ENCODE data around the gene CLSTN2. TPM values are rescaled to one million over a fixed set of nuclear protein-coding genes. Genes with fewer than 3 reads are reported as not detected.

Gene CLSTN2
- total and polyA plus RNA-seq, 2 experiments from 2014 or later: 23.0 to 27.0 TPM

- Histone ChIP-seq H3K27ac (no peak overlapping the region), H2AFZ (no peak overlapping the region), H3K27me3 (no peaks in the 10 kb centered on the region), H3K9me2 (replicated peaks; ENCODE audit: insufficient read depth) (no peaks in the 10 kb centered on the region), H4K20me1 (ENCODE audit: insufficient read depth, poor library complexity, severe bottlenecking) (no peaks in the 10 kb centered on the region), H3K36me3 (replicated peaks; ENCODE audit: insufficient read depth, low read depth) (no peaks in the 10 kb centered on the region), H3K4me1 (ENCODE audit: insufficient read depth) (no peaks in the 10 kb centered on the region), H3K4me2 (no peak overlapping the region), H3K79me2 (no peaks in the 10 kb centered on the region), H3K4me3 (no peak overlapping the region), H3K9me3 (ENCODE audit: low read depth) (no peaks in the 10 kb centered on the region)
- no peak for DNase-seq (ENCODE audit: low spot score)
- TF ChIP-seq EZH2phosphoT487 (IDR thresholded peaks at IDR 0.05; ENCODE audit: low read depth, severe bottlenecking, unreplicated experiment): no peak
- TF ChIP-seq CTCF (IDR thresholded peaks at IDR 0.05; ENCODE audit: poor library complexity): no peak
- TF ChIP-seq EZH2 (IDR thresholded peaks at IDR 0.05; ENCODE audit: borderline replicate concordance): no peak
- WGBS (ENCODE audit: low lambda C conversion rate, missing lambda C conversion rate): 58% methylated on average over 3 of the region's 3 CpGs
Measured at GRCh38 chr3:140336465-140336864, 401.5 kb downstream of the CLSTN2 start.

DNA sequence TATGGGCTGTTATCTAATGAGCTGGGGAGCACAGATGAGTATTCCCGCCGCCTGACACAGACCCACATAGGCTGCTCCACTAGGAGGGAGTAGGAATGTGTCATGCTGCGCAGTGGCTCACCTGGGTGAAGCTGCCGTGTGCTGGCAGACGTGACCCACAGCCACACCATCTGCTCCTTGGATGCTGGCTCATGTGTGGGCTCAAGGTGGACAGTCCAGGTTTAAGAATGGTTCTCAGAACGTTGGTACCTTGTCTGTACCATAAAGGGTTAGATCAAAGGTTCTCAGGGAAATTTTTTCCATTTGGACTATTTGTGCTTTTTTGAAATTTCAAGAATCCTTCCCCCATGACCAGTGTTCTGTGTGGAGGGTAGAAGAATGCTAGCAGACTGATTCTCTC, 403.9 kb downstream of the CLSTN2 start:
- no peak overlapping the region for H3K27ac ChIP-seq
- H3K79me2 ChIP-seq: no peaks in the 10 kb centered on the region
- no peak for DNase-seq (ENCODE audit: low spot score)
- no peak overlapping the region for H2AFZ ChIP-seq
- H4K20me1 ChIP-seq (ENCODE audit: insufficient read depth, poor library complexity, severe bottlenecking): no peaks in the 10 kb centered on the region
- TF ChIP-seq EZH2 (IDR thresholded peaks at IDR 0.05; ENCODE audit: borderline replicate concordance) (no peak), CTCF (IDR thresholded peaks at IDR 0.05; ENCODE audit: poor library complexity) (no peak), EZH2phosphoT487 (IDR thresholded peaks at IDR 0.05; ENCODE audit: low read depth, severe bottlenecking, unreplicated experiment) (no peak)
- H3K9me3 ChIP-seq (ENCODE audit: low read depth): no peaks in the 10 kb centered on the region
- H3K27me3 ChIP-seq: no peaks in the 10 kb centered on the region
- no peaks in the 10 kb centered on the region for H3K36me3 ChIP-seq (replicated peaks; ENCODE audit: insufficient read depth, low read depth)
- H3K9me2 ChIP-seq (replicated peaks; ENCODE audit: insufficient read depth): no peaks in the 10 kb centered on the region
- H3K4me2 ChIP-seq: no peak overlapping the region
- H3K4me1 ChIP-seq (ENCODE audit: insufficient read depth): no peaks in the 10 kb centered on the region
- 81% methylated on average over 6 of the region's 6 CpGs for WGBS (ENCODE audit: low lambda C conversion rate, missing lambda C conversion rate)
- H3K4me3 ChIP-seq: no peak overlapping the region

- Histone ChIP-seq H4K20me1 (ENCODE audit: insufficient read depth, poor library complexity, severe bottlenecking) (no peaks in the 10 kb centered on the region), H3K4me2 (no peak overlapping the region), H2AFZ (no peak overlapping the region), H3K27me3 (no peaks in the 10 kb centered on the region), H3K9me3 (ENCODE audit: low read depth) (no peaks in the 10 kb centered on the region), H3K36me3 (replicated peaks; ENCODE audit: insufficient read depth, low read depth) (no peaks in the 10 kb centered on the region), H3K4me3 (no peak overlapping the region), H3K9me2 (replicated peaks; ENCODE audit: insufficient read depth) (no peaks in the 10 kb centered on the region), H3K27ac (no peak overlapping the region), H3K4me1 (ENCODE audit: insufficient read depth) (no peaks in the 10 kb centered on the region), H3K79me2 (no peaks in the 10 kb centered on the region)
- TF ChIP-seq CTCF (IDR thresholded peaks at IDR 0.05; ENCODE audit: poor library complexity): no peak
- 48% methylated on average over 5 of the region's 5 CpGs for WGBS (ENCODE audit: low lambda C conversion rate, missing lambda C conversion rate)
- no peak for DNase-seq (ENCODE audit: low spot score)
Measured at GRCh38 chr3:140341203-140341602, 406.2 kb downstream of the CLSTN2 start.

GRCh38 chr3:140341817-140342403, 406.9 kb downstream of the CLSTN2 start:
- Histone ChIP-seq H2AFZ (no peak overlapping the region), H4K20me1 (ENCODE audit: insufficient read depth, poor library complexity, severe bottlenecking) (no peaks in the 10 kb centered on the region), H3K4me2 (no peak overlapping the region), H3K79me2 (no peaks in the 10 kb centered on the region), H3K4me1 (ENCODE audit: insufficient read depth) (no peaks in the 10 kb centered on the region), H3K9me2 (replicated peaks; ENCODE audit: insufficient read depth) (no peaks in the 10 kb centered on the region), H3K27ac (no peak overlapping the region), H3K4me3 (no peak overlapping the region), H3K9me3 (ENCODE audit: low read depth) (no peaks in the 10 kb centered on the region), H3K36me3 (replicated peaks; ENCODE audit: insufficient read depth, low read depth) (no peaks in the 10 kb centered on the region), H3K27me3 (no peaks in the 10 kb centered on the region)
- DNase-seq (ENCODE audit: low spot score): no peak
- WGBS (ENCODE audit: low lambda C conversion rate, missing lambda C conversion rate): 68% methylated on average over 5 of the region's 5 CpGs
- no peak for TF ChIP-seq EZH2 (IDR thresholded peaks at IDR 0.05; ENCODE audit: borderline replicate concordance)
- no peak for TF ChIP-seq EZH2phosphoT487 (IDR thresholded peaks at IDR 0.05; ENCODE audit: low read depth, severe bottlenecking, unreplicated experiment)
- no peak for TF ChIP-seq CTCF (IDR thresholded peaks at IDR 0.05; ENCODE audit: poor library complexity)

Data from hepatocyte (in vitro differentiated cells).